ENCODE results near the gene KCND3.

- TF ChIP-seq CTCF (IDR thresholded peaks at IDR 0.05; ENCODE audit: low read depth, low read length) (no peak), POLR2A (IDR thresholded peaks at IDR 0.05; ENCODE audit: extremely low read depth, insufficient read length) (no peak)
These were observed 209.9 kb downstream of the KCND3 start for GRCh38 chr1:111779546-111779945.

Measured in NB4 (cell line).